HCT116 (cell line): ENCODE measurements around the gene SGTB. TPM values are rescaled to one million over a fixed set of nuclear protein-coding genes. Genes with fewer than 3 reads are reported as not detected.

Experiments
- ATAC-seq: fragments of 200-7000 bp; cut with Tn5 transposase; 2 replicates; pipeline ENCODE4 v1.9.1; 2020; ENCODE audit warnings: mild to moderate bottlenecking, moderate library complexity
- BruUV-seq: library from RNA; stranded (reverse); fragments of 400-500 nt; replicated peaks from 2 replicates; lab custom pipeline; 2021; lab: Mats Ljungman, UMichigan
- CTCF ChIA-PET: fragments of 300-600 bp; sonication (Branson Sonifier 250); formaldehyde crosslinking; loops from one replicate; lab custom pipeline; 2021; ENCODE audit warnings: antibody characterized with exemption; lab: Charles Lee
- POLR2A ChIA-PET: fragments of 300-600, 350-600 bp; sonication (Branson Sonifier 250); formaldehyde crosslinking; loops from one replicate; lab custom pipeline; 2021; ENCODE audit warnings: antibody characterized with exemption; lab: Charles Lee
- RAD21 ChIA-PET, 2 experiments: fragments of 300-600 bp; sonication (Branson Sonifier 250); formaldehyde crosslinking; loops; one replicate each; lab custom pipeline; 2023; ENCODE audit warnings: low total read pairs in 2 of 2; ENCODE audit not compliant: uncharacterized antibody in 2 of 2, unreplicated experiment in 2 of 2, low non-redundant PET in 1 of 2; lab: Charles Lee
- DNase-seq: peaks from one replicate; pipeline ENCODE4 v3.0.0-alpha.2; 2010; ENCODE audit warnings: low read depth, low spot score
- H2AFZ ChIP-seq: fragments of 200-600 bp; shearing (Covaris generic), sonication (generic); 2 replicates; pipeline ENCODE4 v1.6.1; 2017; ENCODE audit warnings: low read depth, mixed run types, mixed read lengths, antibody characterized with exemption, low read length; ENCODE audit not compliant: poor library complexity, severe bottlenecking
- H3K27ac ChIP-seq: 2 replicates; pipeline ENCODE4 v1.5.1; 2012; ENCODE audit warnings: low read depth, low read length
- H3K27me3 ChIP-seq: fragments of 200-600 bp; sonication (generic); 2 replicates; pipeline ENCODE4 v1.6.1; 2016; ENCODE audit warnings: mixed run types, low read length, mixed read lengths; ENCODE audit not compliant: insufficient read depth
- H3K36me3 ChIP-seq, 2 experiments: fragments of 200-500 bp in 1 of 2; fragments of 200-600 bp in 1 of 2; sonication (Bioruptor generic) in 1 of 2; sonication (generic) in 1 of 2; 2 replicates each; pipeline versions ENCODE4 v1.5.1 to v1.6.1; 2014 to 2016; ENCODE audit warnings: low read length in 2 of 2, inconsistent platforms in 1 of 2, mixed read lengths in 1 of 2, mixed run types in 1 of 2; ENCODE audit not compliant: insufficient read depth in 2 of 2, control insufficient read depth in 1 of 2
- H3K4me1 ChIP-seq, 2 experiments: fragments of 200-600 bp in 1 of 2; sonication (generic) in 1 of 2; 2 replicates each; pipeline versions ENCODE4 v1.5.1 to v1.6.1; 2012 to 2017; ENCODE audit warnings: low read length in 2 of 2, inconsistent platforms in 1 of 2, mild to moderate bottlenecking in 1 of 2, mixed read lengths in 1 of 2, mixed run types in 1 of 2, moderate library complexity in 1 of 2; ENCODE audit not compliant: insufficient read depth in 2 of 2, control insufficient read depth in 1 of 2
- H3K4me2 ChIP-seq: fragments of 200-600 bp; sonication (generic); 2 replicates; pipeline ENCODE4 v1.6.1; 2017; ENCODE audit warnings: mixed run types, low read length, mixed read lengths
- H3K4me3 ChIP-seq, 2 experiments: fragments of 200-600 bp in 1 of 2; sonication (generic) in 1 of 2; replicated peaks in 1 of 2; 2 replicates each; pipeline ENCODE4 v1.5.1; 2011 to 2016; ENCODE audit warnings: low read length in 2 of 2, control low read depth in 1 of 2, low read depth in 1 of 2, mild to moderate bottlenecking in 1 of 2, mixed read lengths in 1 of 2, mixed run types in 1 of 2
- H3K79me2 ChIP-seq: fragments of 200-600 bp; sonication (generic); 2 replicates; pipeline ENCODE4 v1.6.1; 2017; ENCODE audit warnings: mild to moderate bottlenecking, mixed run types, low read length, moderate library complexity, mixed read lengths; ENCODE audit not compliant: insufficient read depth
- H3K9ac ChIP-seq: fragments of 200-600 bp; sonication (generic); 2 replicates; pipeline ENCODE4 v1.6.1; 2016; ENCODE audit warnings: low read length, mixed read lengths
- H3K9me2 ChIP-seq: fragments of 200-600 bp; sonication (generic), shearing (Covaris generic); 2 replicates; pipeline ENCODE4 v1.6.1; 2017; ENCODE audit warnings: mixed run types, mild to moderate bottlenecking, moderate library complexity; ENCODE audit not compliant: insufficient read depth
- H3K9me3 ChIP-seq, 2 experiments: fragments of 200-500 bp in 1 of 2; fragments of 200-600 bp in 1 of 2; sonication (Bioruptor generic) in 1 of 2; sonication (generic) in 1 of 2; 2 replicates each; pipeline ENCODE4 v1.6.1; 2014 to 2017; ENCODE audit warnings: low read length in 2 of 2, mixed read lengths in 2 of 2, inconsistent platforms in 1 of 2, low read depth in 1 of 2, mild to moderate bottlenecking in 1 of 2, mixed run types in 1 of 2, moderate library complexity in 1 of 2; ENCODE audit not compliant: control insufficient read depth in 1 of 2, insufficient read depth in 1 of 2
- H4K20me1 ChIP-seq: fragments of 200-600 bp; sonication (generic), shearing (Covaris generic); 2 replicates; pipeline ENCODE4 v1.6.1; 2017; ENCODE audit warnings: mixed run types, mild to moderate bottlenecking, moderate library complexity; ENCODE audit not compliant: insufficient read depth
- CTCF ChIP-seq, 3 experiments: fragments of 200-600 bp in 1 of 3; sonication (generic) in 1 of 3; IDR thresholded peaks in 2 of 3; conservative IDR thresholded peaks in 1 of 3; 2 replicates each; pipeline ENCODE4 v1.5.1; 2012 to 2017; ENCODE audit warnings: low read depth in 2 of 3, low read length in 2 of 3, antibody characterized with exemption in 1 of 3, borderline replicate concordance in 1 of 3, control low read depth in 1 of 3, mild to moderate bottlenecking in 1 of 3, mixed read lengths in 1 of 3, mixed run types in 1 of 3, moderate library complexity in 1 of 3; ENCODE audit not compliant: insufficient read depth in 1 of 3
- EZH2phosphoT487 ChIP-seq: fragments of 200-600 bp; IDR thresholded peaks from 2 replicates; pipeline ENCODE4 v1.6.1; 2018; ENCODE audit warnings: antibody characterized with exemption, borderline replicate concordance
- FOSL1 ChIP-seq: IDR thresholded peaks from 2 replicates; pipeline ENCODE4 v1.6.1; 2012; ENCODE audit warnings: low read depth
- JUND ChIP-seq: IDR thresholded peaks from 2 replicates; pipeline ENCODE4 v1.6.1; 2012
- RAD21 ChIP-seq: IDR thresholded peaks from 2 replicates; pipeline ENCODE4 v1.6.1; 2012; ENCODE audit warnings: low read depth, mild to moderate bottlenecking
- REST ChIP-seq: IDR thresholded peaks from 2 replicates; pipeline ENCODE4 v1.6.1; 2012; ENCODE audit warnings: low read depth
- SIN3A ChIP-seq: IDR thresholded peaks from 2 replicates; pipeline ENCODE4 v1.6.1; 2012; ENCODE audit warnings: low read depth
- intact Hi-C: fragments of 100-400 bp; cut with micrococcal nuclease; formaldehyde crosslinking; loops from 2 replicates; pipeline ENCODE4 v1.10.0; 2022
- total RNA-seq: library from RNA; stranded (reverse); gene quantifications from one replicate; pipeline ENCODE4 v1.2.1, GENCODE V29; 2021; ENCODE audit not compliant: unreplicated experiment

SGTB gene
- total RNA-seq, 1 experiment from 2014 or later = 12.6 TPM

- peak overlapping the region; percentile 84 for H2AFZ ChIP-seq
- RAD21 ChIA-PET = no interaction called here
- H3K27ac ChIP-seq = peak overlapping the region; percentile 65; the same call in 1 of the 2 replicates
- H3K4me2 ChIP-seq = peak overlapping the region; percentile 86
- H4K20me1 ChIP-seq = no peaks in the 10 kb centered on the region
- intact Hi-C loops = loop anchor here (5.0 kb wide), 2 partner anchors 206 to 486 kb away; partner anchors contain the start of gene ERBIN
- peaks cover 0 to 2% of the 10 kb centered on the region in 2 experiments; a peak in 1 of 4 replicates for H3K36me3 ChIP-seq
- no peaks in the 10 kb centered on the region for H3K9me2 ChIP-seq
- H3K4me3 ChIP-seq = peak overlapping the region; percentile 83 to 91
- BruUV-seq = no TSS peak
- peak overlapping the region; percentile 90 for H3K9ac ChIP-seq
- ATAC-seq (peak; percentile 13), DNase-seq (no peak)
- CTCF ChIA-PET = no interaction called here
- POLR2A ChIA-PET = no interaction called here
- TF ChIP-seq SIN3A (no peak), EZH2phosphoT487 (no peak), JUND (no peak), FOSL1 (no peak), RAD21 (no peak), CTCF (IDR thresholded peaks at IDR 0.05 in 2 of 3, conservative IDR thresholded peaks at IDR 0.05 in 1 of 3; ENCODE audit: borderline replicate concordance in 1 of 3, insufficient read depth in 1 of 3, low read depth in 2 of 3, low read length in 2 of 3) (no peak), REST (no peak)
- H3K4me1 ChIP-seq = peaks cover 5 to 22% of the 10 kb centered on the region in 2 experiments; a peak in 3 of 4 replicates
- H3K79me2 ChIP-seq = peaks cover 36% of the 10 kb centered on the region
- no peaks in the 10 kb centered on the region for H3K9me3 ChIP-seq
- no peaks in the 10 kb centered on the region for H3K27me3 ChIP-seq
These were observed 724 bp downstream of the SGTB start for GRCh38 chr5:65721050-65721719.
